Activated gamma-delta T cell treated with Interleukin-2 at 50 U/mL for 16 hours (primary cell): Measurements from ENCODE around the gene PRAMEF17.
"Not testable (repeated sequence)": the region's sequence is repeated elsewhere in the genome, so short reads cannot be mapped to it uniquely, and the experiment has no call there.

Source experiments
- DNase-seq: peaks from one replicate; pipeline ENCODE4 v3.0.0-alpha.2; 2020

The PRAMEF17 gene

GRCh38 chr1:13389332-13389731, at the start of gene PRAMEF17:
PRAMEF17 (plus strand) TSS chr1:13389632; CDS start chr1:13389658, 26 bp downstream.
- DNase-seq = not testable (repeated sequence)

GRCh38 chr1:13342496-13342895, 46.9 kb upstream of the PRAMEF17 start:
- not testable (repeated sequence) for DNase-seq

- DNase-seq = not testable (repeated sequence)
These were observed 42.4 kb upstream of the PRAMEF17 start, which contains the start of gene PRAMEF14 for GRCh38 chr1:13347034-13347433. PRAMEF14 (minus strand) TSS chr1:13347134; CDS start chr1:13345314, 1,820 bp downstream.

GRCh38 chr1:13353476-13353875, 36.0 kb upstream of the PRAMEF17 start:
- DNase-seq = not testable (repeated sequence)

GRCh38 chr1:13354475-13354874, 35.0 kb upstream of the PRAMEF17 start:
- DNase-seq = not testable (repeated sequence)

- DNase-seq = not testable (repeated sequence)
These were observed 32.7 kb upstream of the PRAMEF17 start for GRCh38 chr1:13356774-13357173.

- not testable (repeated sequence) for DNase-seq
These were observed 27.1 kb upstream of the PRAMEF17 start for GRCh38 chr1:13362364-13362763.

- not testable (repeated sequence) for DNase-seq
These were observed 24.5 kb upstream of the PRAMEF17 start for GRCh38 chr1:13364928-13365327.

GRCh38 chr1:13366536-13366935, 22.9 kb upstream of the PRAMEF17 start:
- not testable (repeated sequence) for DNase-seq

GRCh38 chr1:13368544-13368943, 20.9 kb upstream of the PRAMEF17 start:
- not testable (repeated sequence) for DNase-seq

- DNase-seq = not testable (repeated sequence)
These were observed 10.4 kb upstream of the PRAMEF17 start for GRCh38 chr1:13378983-13379382.

GRCh38 chr1:13380380-13380779, 9.1 kb upstream of the PRAMEF17 start:
- not testable (repeated sequence) for DNase-seq

- DNase-seq = not testable (repeated sequence)
These were observed 3.6 kb downstream of the PRAMEF17 start for GRCh38 chr1:13393004-13393403.

GRCh38 chr1:13394761-13395160, 5.3 kb downstream of the PRAMEF17 start:
- DNase-seq = not testable (repeated sequence)

- DNase-seq = not testable (repeated sequence)
These were observed 5.9 kb downstream of the PRAMEF17 start for GRCh38 chr1:13395311-13395710.

GRCh38 chr1:13407811-13408210, 18.4 kb downstream of the PRAMEF17 start:
- no peak for DNase-seq

- DNase-seq = not testable (repeated sequence)
These were observed 20.7 kb downstream of the PRAMEF17 start, which contains the start of gene PRAMEF20 for GRCh38 chr1:13410150-13410549. PRAMEF20 (plus strand) TSS chr1:13410450; CDS start chr1:13416355, 5,905 bp downstream.

GRCh38 chr1:13430495-13430894, 41.1 kb downstream of the PRAMEF17 start:
- DNase-seq = no peak

- no peak for DNase-seq
These were observed 42.8 kb downstream of the PRAMEF17 start for GRCh38 chr1:13432251-13432650.

GRCh38 chr1:13433694-13434358, 44.4 kb downstream of the PRAMEF17 start:
- DNase-seq = not testable (repeated sequence)

GRCh38 chr1:13435458-13435857, 46.0 kb downstream of the PRAMEF17 start:
- DNase-seq = no peak

GRCh38 chr1:13439104-13439783, 49.8 kb downstream of the PRAMEF17 start:
- not testable (repeated sequence) for DNase-seq
